SU-DHL-6 (cell line): ENCODE data around the gene FAM83G.

Source experiments
- CTCF ChIP-seq: fragments of 200-600 bp; sonication (generic); IDR thresholded peaks from one replicate; pipeline ENCODE4 v1.5.1; 2017; ENCODE audit warnings: antibody characterized with exemption, mild to moderate bottlenecking, low read length, moderate library complexity; ENCODE audit not compliant: insufficient read depth, poor library complexity, severe bottlenecking
- EZH2phosphoT487 ChIP-seq: fragments of 200-600 bp; sonication (generic), shearing (Covaris generic); conservative IDR thresholded peaks from 2 replicates; pipeline ENCODE4 v1.6.1; 2018; ENCODE audit warnings: mild to moderate bottlenecking, antibody characterized with exemption, low read length, moderate library complexity, mixed read lengths

- TF ChIP-seq CTCF: no peak
- TF ChIP-seq EZH2phosphoT487: no peak
Observed at GRCh38 chr17:18937981-18938691, 66.4 kb downstream of the FAM83G start.
